Stimulated activated CD4-positive, alpha-beta T cell treated with anti-CD3 and anti-CD28 coated beads, Interleukin-12 subunit alpha, Interleukin-12 subunit beta, amount 100 ng/mL, for 48 hours (primary cell): Measurements from ENCODE around the gene GRID1.

Experiments
- DNase-seq, 3 donors: peaks; one replicate each; pipeline ENCODE4 v3.0.0-alpha.2; 2020; ENCODE audit warnings: low read depth in 2 of 3, low spot score in 1 of 3

GRID1 gene

GRCh38 chr10:86366033-86366901, at the start of gene GRID1:
TSS of gene GRID1 (minus strand) at chr10:86366795.
- peak in 1 of 3 donors; percentile 12 for DNase-seq

GRCh38 chr10:86415583-86415982, 49.0 kb upstream of the GRID1 start:
- no peak for DNase-seq

- DNase-seq: no peak
These were observed 48.5 kb upstream of the GRID1 start for GRCh38 chr10:86415116-86415515.

DNA sequence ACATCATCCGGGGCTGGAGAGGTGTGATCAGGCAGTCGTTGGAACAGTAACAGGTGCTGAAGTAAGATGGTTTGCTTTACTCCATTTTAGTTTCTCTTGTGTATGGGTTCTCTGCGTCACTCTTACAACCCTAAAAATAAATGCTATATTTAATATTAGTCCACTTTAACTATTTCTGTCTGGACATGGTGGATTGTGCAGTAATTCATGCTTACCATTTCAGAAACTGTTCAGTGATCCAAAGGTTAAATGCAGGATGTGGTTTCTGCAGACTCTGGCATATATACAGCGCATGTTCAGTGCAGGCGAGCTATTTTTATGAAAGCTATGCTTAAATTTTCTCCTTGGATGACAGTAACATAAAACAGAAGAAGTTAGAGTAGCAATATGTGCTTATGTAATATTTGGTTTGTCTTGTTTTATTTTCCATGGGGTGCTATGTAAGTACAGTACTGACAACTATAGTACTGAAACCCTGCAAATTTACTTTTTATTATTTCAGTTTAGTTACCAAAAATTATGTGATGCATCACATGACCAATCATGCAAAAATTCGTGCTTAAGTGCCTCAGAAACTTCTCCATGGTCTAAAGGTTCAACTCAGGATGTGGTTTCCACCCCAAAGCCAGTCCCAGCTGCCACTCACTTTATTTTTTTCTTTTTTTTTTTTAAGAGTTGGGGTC, 46.6 kb upstream of the GRID1 start:
- no peak for DNase-seq

DNA sequence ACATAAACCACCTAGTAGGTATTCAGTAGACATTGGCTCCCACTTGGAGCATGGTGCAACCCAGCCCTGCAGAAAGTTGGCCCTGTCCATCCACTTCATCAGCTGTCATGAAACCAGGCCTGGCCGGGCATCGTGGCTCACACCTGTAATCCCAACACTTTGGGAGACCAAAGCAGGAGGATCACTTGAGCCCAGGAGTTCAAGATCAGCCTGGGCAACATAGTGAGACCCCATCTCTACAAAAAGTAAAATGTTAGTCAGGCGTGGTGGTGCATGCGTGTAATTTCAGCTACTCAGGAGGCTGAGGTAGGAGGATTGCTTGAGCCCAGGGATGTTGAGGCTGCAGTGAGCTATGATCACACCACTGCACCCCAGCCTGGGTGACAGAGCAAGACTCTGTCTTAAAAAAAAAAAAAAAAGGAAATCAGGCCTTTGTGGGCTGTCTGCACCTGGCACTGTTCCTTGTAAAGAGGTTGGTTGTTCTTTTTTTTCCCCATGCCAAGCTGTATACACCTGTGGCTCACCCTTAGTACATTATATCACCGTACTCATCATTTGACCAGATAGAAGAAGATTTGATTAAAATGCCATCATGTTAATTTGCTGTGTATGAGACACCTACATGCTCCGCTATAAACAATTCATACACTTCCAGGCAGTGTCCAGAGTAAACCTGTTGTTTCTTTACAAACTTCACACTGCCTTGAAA, 45.4 kb upstream of the GRID1 start:
- no peak for DNase-seq

GRCh38 chr10:86411281-86411841, 44.8 kb upstream of the GRID1 start:
- DNase-seq: peak in 1 of 3 donors; percentile 24

DNA sequence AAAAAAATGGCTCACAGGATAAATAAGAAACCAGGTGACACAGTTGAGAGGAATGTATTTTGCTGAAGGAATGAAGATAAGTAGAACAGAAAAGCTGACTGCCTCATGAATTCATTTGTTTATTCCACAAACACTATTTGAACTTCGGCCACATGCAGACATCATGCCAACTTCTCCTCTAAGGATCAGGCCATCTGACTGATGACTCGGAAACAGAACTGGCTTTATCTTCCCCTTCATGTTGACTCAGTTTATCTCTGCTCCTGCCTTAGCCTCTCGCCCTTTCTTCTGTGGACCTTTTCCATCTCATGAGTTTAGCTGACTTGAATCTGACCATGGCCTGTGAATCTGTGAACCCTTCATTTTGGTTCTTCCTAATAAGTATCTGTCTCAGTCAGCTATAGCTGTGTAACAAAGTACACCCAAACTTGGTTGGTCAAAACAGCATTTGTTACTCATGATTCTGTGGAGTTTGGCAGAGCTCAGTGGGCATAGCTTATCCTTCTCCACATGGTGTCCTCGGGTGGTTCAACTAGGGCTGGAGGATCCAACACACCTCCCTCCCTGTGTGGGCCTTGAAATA, 44.0 kb upstream of the GRID1 start:
- no peak for DNase-seq

- no peak for DNase-seq
These were observed 42.6 kb upstream of the GRID1 start for GRCh38 chr10:86409183-86409582.

DNA sequence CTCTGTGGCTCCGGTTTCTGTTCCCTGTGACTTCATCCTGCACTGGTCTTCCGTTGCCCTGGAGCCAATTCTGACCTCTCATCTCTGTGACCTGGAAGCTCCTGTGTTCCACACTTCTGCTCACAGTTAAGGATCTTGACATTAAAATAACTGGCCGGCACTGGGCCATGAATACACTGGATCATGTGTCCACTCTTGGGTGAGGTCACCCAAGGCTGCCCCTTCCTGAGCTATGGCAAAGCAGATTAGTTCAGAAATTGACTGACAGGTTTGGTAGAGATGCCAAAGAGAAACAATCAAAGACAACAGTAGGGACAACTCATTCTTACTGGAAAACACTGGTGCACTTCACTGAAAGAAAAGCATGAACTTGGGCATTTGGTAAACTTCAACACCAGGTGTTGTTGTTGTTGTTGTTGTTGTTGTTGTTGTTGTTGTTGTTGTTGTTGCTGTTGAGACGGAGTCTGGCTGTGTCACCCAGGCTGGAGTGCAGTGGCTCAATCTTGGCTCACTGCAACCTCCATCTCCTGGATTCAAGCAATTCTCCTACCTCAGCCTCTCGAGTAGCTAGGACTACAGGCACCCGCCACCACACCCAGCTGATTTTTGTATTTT, 36.7 kb upstream of the GRID1 start:
- DNase-seq: no peak

DNA sequence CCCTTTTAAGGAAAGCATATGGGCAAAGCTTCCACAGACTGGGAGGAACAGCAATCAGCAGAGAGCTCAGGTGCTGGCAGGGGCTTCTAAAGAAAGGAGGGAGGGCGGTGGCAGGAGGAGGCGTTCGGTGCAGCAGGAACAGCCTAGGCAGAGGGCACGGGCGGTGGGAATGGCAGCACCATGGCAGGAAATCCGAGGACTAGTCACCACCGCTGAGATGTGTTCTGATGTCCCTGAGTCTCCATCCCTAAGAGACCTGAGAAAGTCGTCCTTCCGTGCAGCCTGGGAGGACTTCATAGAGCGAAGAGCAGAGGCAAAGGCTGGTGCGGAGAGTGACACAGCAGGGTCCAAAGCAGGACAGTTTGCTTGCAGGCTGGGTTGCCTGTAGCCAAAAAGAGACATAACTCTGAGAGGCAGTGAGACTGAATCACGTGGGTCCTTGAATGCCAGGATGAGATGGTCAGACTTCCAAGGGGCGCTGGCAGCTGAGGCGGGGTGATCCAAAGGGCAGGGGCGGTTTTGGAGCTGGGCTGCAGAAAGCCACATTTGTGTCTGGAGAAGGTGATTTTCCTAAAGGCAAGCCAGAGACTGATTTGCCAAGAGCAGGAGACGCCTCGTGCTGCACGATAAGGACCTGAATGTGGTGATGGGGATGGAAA, 35.8 kb upstream of the GRID1 start:
- DNase-seq: no peak

DNA sequence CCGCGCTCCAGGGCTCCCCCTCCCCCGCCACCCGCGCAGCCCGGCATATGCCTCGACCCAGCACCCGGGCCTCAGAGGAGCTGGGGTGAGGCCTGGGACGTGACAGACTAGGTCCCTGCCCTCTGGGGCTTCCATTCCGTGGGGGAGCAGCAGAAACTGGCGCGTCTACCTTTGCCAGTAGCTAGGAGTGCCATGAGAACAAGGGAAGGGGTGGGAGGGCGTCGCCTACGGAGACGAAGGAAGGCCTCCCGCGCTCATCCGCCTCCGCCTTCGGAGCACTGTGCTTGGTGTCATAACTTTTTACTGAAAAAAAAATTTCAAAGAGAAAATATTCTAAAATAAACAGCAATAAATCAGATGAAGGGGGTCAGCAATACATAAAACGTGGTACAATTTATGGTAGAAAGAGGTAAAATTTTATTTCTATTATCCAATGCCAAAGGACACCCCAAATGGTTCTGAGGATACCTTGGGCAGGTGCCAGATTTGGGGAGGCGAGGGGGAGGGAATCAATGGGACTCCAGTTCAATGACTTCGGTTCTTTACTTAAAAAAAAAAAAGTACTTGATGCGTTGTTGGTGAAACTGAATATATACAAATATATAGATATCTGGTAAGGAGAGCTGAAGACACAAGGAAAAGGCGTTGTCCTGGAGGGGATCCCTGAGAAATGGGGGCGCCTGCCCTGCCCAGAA, 35.1 kb upstream of the GRID1 start:
- no peak for DNase-seq

GRCh38 chr10:86400705-86401587, 34.4 kb upstream of the GRID1 start:
- DNase-seq: peak; percentile 57 to 62 (median 59)

DNA sequence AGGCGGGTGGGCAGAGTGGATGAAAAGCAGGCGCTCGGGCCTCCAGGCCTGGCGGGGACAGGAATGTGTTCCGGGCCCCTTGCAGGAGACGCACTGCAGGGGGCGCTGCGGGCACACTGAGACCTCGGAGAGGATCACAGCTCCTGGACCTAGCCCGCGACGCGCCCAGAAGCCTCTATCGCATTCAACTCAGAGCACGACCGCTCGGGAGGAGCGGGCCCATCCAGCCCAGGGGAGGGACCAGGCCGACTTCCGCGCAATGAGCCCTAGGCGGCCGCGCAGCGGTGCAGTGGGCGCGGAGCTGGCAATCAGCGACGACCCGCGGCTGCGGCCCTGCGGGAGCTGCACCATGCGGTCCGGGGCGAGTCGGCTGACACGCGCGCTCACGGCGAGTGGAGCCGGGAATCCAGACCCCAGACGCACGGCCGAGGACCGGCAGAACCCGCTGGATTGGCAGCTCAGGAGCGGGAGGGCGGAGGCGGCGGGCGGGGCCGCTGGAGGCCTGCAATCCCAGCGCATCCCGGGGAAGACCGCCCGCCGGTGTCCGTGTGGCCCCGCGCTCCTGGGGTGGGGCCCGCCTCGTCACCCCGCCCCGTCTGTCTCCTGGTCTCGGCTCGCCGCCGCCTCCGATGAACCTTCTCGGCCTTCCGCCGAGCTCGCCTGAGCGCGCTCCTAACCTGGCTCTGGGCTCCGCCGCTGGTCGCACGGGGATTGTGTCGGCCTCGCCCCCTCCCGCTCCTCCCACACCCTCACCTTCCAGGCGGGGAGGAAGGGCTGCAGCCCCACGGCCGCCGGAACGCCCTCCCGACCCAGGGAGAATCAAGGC, 33.5 kb upstream of the GRID1 start:
- DNase-seq: peak; percentile 91 to 96 (median 95)

DNA sequence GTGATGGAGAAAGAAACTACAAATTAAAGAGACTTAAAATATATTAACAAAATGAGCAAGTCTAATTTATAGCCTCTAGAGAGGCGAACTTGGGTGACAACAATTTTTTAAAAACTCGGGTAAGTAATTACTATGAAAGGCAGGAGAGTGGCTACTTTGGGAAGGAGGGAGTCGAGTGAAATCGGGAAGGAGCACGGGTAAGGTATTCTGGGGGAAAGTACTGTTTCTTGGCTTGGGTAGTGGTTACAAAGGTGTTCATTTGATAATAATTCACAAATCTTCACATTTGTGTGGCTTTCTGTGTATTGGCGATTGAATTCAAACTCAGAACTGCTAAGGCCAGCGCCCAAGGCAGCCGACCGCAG, 32.9 kb upstream of the GRID1 start:
- DNase-seq: no peak

DNA sequence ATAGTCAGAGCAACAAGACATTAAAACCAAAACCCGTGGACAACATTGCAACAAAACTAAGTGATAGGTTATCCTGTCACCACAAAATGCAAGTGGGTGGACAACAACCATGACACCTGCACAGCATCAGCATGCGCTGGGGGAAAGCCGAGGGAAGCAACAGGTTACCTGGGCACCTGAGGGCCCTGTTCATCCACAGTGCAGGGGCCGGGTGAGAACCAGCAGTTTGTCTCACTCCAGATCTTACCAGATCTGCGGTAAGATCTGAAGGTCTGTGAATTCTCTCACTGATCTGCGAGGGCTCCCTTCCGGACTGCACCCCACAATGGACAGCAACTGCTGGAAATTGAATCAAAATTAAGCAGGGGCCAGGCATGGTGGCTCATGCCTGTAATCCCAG, 30.5 kb upstream of the GRID1 start:
- DNase-seq: no peak

- no peak for DNase-seq
These were observed 27.4 kb upstream of the GRID1 start for GRCh38 chr10:86393862-86394455.

- no peak for DNase-seq
These were observed 26.8 kb upstream of the GRID1 start for GRCh38 chr10:86393362-86393761.
